GM23338 (cell line): ENCODE data around the gene ZNFX1. TPM values are rescaled to one million over a fixed set of nuclear protein-coding genes. Genes with fewer than 3 reads are reported as not detected.

Source experiments
- ATAC-seq: fragments of 200-7000 bp; cut with Tn5 transposase; 3 replicates; pipeline ENCODE4 v1.9.1; 2020
- DNase-seq: peaks from one replicate; pipeline ENCODE4 v3.0.0-alpha.2; 2015; ENCODE audit warnings: low spot score
- H2AFZ ChIP-seq: fragments of 200-600 bp; sonication (generic); 2 replicates; pipeline ENCODE4 v1.8.0; 2016; ENCODE audit warnings: antibody characterized with exemption, mild to moderate bottlenecking, moderate library complexity
- H3F3A ChIP-seq: fragments of 200-600 bp; sonication (generic); replicated peaks from 2 replicates; pipeline ENCODE4 v1.8.0; 2017; ENCODE audit warnings: antibody characterized with exemption, mixed run types, low read depth
- H3K27ac ChIP-seq: fragments of 200-600 bp; sonication (generic); 2 replicates; pipeline ENCODE4 v1.6.1; 2016; ENCODE audit warnings: low read depth
- H3K27me3 ChIP-seq: fragments of 200-600 bp; sonication (generic); 2 replicates; pipeline ENCODE4 v1.8.0; 2016; ENCODE audit warnings: mild to moderate bottlenecking, mixed run types, moderate library complexity; ENCODE audit not compliant: insufficient read depth
- H3K36me3 ChIP-seq: fragments of 200-600 bp; sonication (generic); 2 replicates; pipeline ENCODE4 v1.8.0; 2016; ENCODE audit warnings: mild to moderate bottlenecking; ENCODE audit not compliant: insufficient read depth
- H3K4me1 ChIP-seq: fragments of 200-600 bp; sonication (generic); 2 replicates; pipeline ENCODE4 v1.8.0; 2016; ENCODE audit warnings: mild to moderate bottlenecking, moderate library complexity; ENCODE audit not compliant: insufficient read depth
- H3K4me2 ChIP-seq: fragments of 200-600 bp; sonication (generic); 2 replicates; pipeline ENCODE4 v1.7.1; 2017; ENCODE audit warnings: mixed run types
- H3K4me3 ChIP-seq: fragments of 200-600 bp; sonication (generic); 2 replicates; pipeline ENCODE4 v1.6.1; 2016; ENCODE audit warnings: mixed run types
- H3K79me2 ChIP-seq: fragments of 200-600 bp; sonication (generic); replicated peaks from 2 replicates; pipeline ENCODE4 v1.8.0; 2017; ENCODE audit warnings: mild to moderate bottlenecking; ENCODE audit not compliant: insufficient read depth
- H3K9me2 ChIP-seq: fragments of 200-600 bp; sonication (generic); 2 replicates; pipeline ENCODE4 v1.8.0; 2017; ENCODE audit not compliant: insufficient read depth
- H4K20me1 ChIP-seq: fragments of 200-600 bp; sonication (generic); replicated peaks from 2 replicates; pipeline ENCODE4 v1.8.0; 2017; ENCODE audit warnings: mild to moderate bottlenecking; ENCODE audit not compliant: insufficient read depth
- H3K27ac Mint-ChIP-seq: 2 replicates; pipeline ENCODE4 v1.8.0; 2020; ENCODE audit warnings: inconsistent platforms, mild to moderate bottlenecking, moderate library complexity, mixed read lengths
- H3K27me3 Mint-ChIP-seq: 3 replicates; pipeline ENCODE4 v1.8.0; 2022; ENCODE audit warnings: low read depth, mild to moderate bottlenecking, moderate library complexity, mixed read lengths, inconsistent platforms; ENCODE audit not compliant: insufficient read depth, poor library complexity
- H3K36me3 Mint-ChIP-seq: 3 replicates; pipeline ENCODE4 v1.8.0; 2021; ENCODE audit warnings: low read depth, mild to moderate bottlenecking, inconsistent platforms, moderate library complexity, mixed read lengths
- H3K4me1 Mint-ChIP-seq: 3 replicates; pipeline ENCODE4 v1.8.0; 2020; ENCODE audit warnings: mild to moderate bottlenecking, inconsistent platforms, mixed read lengths
- H3K4me3 Mint-ChIP-seq: 3 replicates; pipeline ENCODE4 v1.8.0; 2021; ENCODE audit warnings: moderate library complexity, mild to moderate bottlenecking, inconsistent platforms, mixed read lengths
- H3K9me3 Mint-ChIP-seq: 3 replicates; pipeline ENCODE4 v1.8.0; 2020; ENCODE audit warnings: moderate library complexity, mild to moderate bottlenecking, inconsistent platforms, mixed read lengths
- CREB1 ChIP-seq: fragments of 250-450 bp; sonication (Bioruptor Pico); IDR thresholded peaks from 2 replicates; pipeline ENCODE4 v1.5.0; 2020; ENCODE audit warnings: low read depth, mild to moderate bottlenecking, moderate library complexity
- CTCF ChIP-seq, 2 experiments: fragments of 200-600 bp in 1 of 2; sonication (generic) in 1 of 2; conservative IDR thresholded peaks; 2 replicates each; pipeline versions ENCODE4 v1.5.1 to v1.6.1; 2016 to 2017; ENCODE audit warnings: antibody characterized with exemption in 2 of 2, low read depth in 2 of 2, mild to moderate bottlenecking in 2 of 2, moderate library complexity in 1 of 2
- ETS1 ChIP-seq: IDR thresholded peaks from 2 replicates; pipeline ENCODE4 v1.6.1; 2016; ENCODE audit warnings: antibody characterized with exemption
- EZH2 ChIP-seq: fragments of 200-600 bp; sonication (generic); IDR thresholded peaks from one replicate; pipeline ENCODE4 v1.8.0; 2017; ENCODE audit warnings: antibody characterized with exemption, mild to moderate bottlenecking, low read depth; ENCODE audit not compliant: unreplicated experiment
- EZH2phosphoT487 ChIP-seq: fragments of 200-600 bp; sonication (generic); IDR thresholded peaks from one replicate; pipeline ENCODE4 v1.8.1; 2018; ENCODE audit warnings: antibody characterized with exemption; ENCODE audit not compliant: unreplicated experiment
- JUNB ChIP-seq: IDR thresholded peaks from one replicate; pipeline ENCODE4 v1.6.1; 2016; ENCODE audit warnings: antibody characterized with exemption; ENCODE audit not compliant: unreplicated experiment
- NANOG ChIP-seq: IDR thresholded peaks from 2 replicates; pipeline ENCODE4 v1.6.1; 2016; ENCODE audit warnings: antibody characterized with exemption, borderline replicate concordance
- POLR2AphosphoS5 ChIP-seq: IDR thresholded peaks from 2 replicates; pipeline ENCODE4 v1.6.1; 2016; ENCODE audit warnings: antibody characterized with exemption, low read depth
- REST ChIP-seq: IDR thresholded peaks from one replicate; pipeline ENCODE4 v1.6.1; 2018; ENCODE audit warnings: antibody characterized with exemption; ENCODE audit not compliant: unreplicated experiment
- STAT1 ChIP-seq: IDR thresholded peaks from one replicate; pipeline ENCODE4 v1.6.1; 2016; ENCODE audit warnings: antibody characterized with exemption; ENCODE audit not compliant: unreplicated experiment
- ZNF114 ChIP-seq: fragments of 250-450 bp; sonication (Bioruptor Pico); IDR thresholded peaks from 2 replicates; pipeline ENCODE4 v1.5.0; 2020; ENCODE audit warnings: mild to moderate bottlenecking, moderate library complexity
- ZNF331 ChIP-seq: fragments of 250-450 bp; sonication (Bioruptor Pico); IDR thresholded peaks from 2 replicates; pipeline ENCODE4 v1.5.0; 2020; ENCODE audit warnings: low read depth, mild to moderate bottlenecking, moderate library complexity
- ZNF462 ChIP-seq: fragments of 250-450 bp; sonication (Bioruptor Pico); IDR thresholded peaks from 2 replicates; pipeline ENCODE4 v1.5.0; 2020; ENCODE audit warnings: mild to moderate bottlenecking, moderate library complexity
- polyA plus RNA-seq: library from polyadenylated mRNA; unstranded; fragments of >200 nt; fragmentation: Nextera tagmentation; extraction: Ambion mirVana; gene quantifications from 2 replicates; pipeline ENCODE4 v1.2.1, GENCODE V29; 2016
- total RNA-seq: library from RNA; depleted of rRNA; stranded (reverse); fragments of >200 nt; shearing (Covaris generic); gene quantifications from 2 replicates; pipeline ENCODE4 v1.2.3, GENCODE V29; 2014

The ZNFX1 gene
- total and polyA plus RNA-seq, 2 experiments from 2014 or later = 6.1 to 12.1 TPM

GRCh38 chr20:49236301-49236700 lies 41.6 kb downstream of the ZNFX1 start:
- Histone ChIP-seq H3K36me3 (peaks cover 53% of the 10 kb centered on the region), H3K79me2 (no peaks in the 10 kb centered on the region), H4K20me1 (no peaks in the 10 kb centered on the region; the same call in none of the 2 replicates), H3K4me3 (no peak overlapping the region), H3K4me2 (no peak overlapping the region), H3K27me3 (no peaks in the 10 kb centered on the region), H2AFZ (no peak overlapping the region), H3K4me1 (no peaks in the 10 kb centered on the region), H3K9me2 (no peaks in the 10 kb centered on the region), H3F3A (peaks cover 3% of the 10 kb centered on the region; the same call in 1 of the 2 replicates), H3K27ac (no peak overlapping the region)
- Mint-ChIP-seq H3K9me3 (no peaks in the 10 kb centered on the region), H3K4me1 (no peaks in the 10 kb centered on the region), H3K27ac (no peak overlapping the region), H3K4me3 (no peak overlapping the region), H3K36me3 (peaks cover 86% of the 10 kb centered on the region), H3K27me3 (no peaks in the 10 kb centered on the region)
- ATAC-seq = no peak
- no peak for DNase-seq
- no peak for TF ChIP-seq ZNF462 (CRISPR knock-in tag)
- no peak for TF ChIP-seq STAT1
- no peak for TF ChIP-seq JUNB
- no peak for TF ChIP-seq REST
- TF ChIP-seq NANOG = no peak
- TF ChIP-seq CREB1 (CRISPR knock-in tag) = no peak
- no peak for TF ChIP-seq CTCF (conservative IDR thresholded peaks at IDR 0.05; ENCODE audit: low read depth in 2 of 2)
- no peak for TF ChIP-seq ETS1
- TF ChIP-seq POLR2AphosphoS5 = no peak
- no peak for TF ChIP-seq EZH2
- TF ChIP-seq EZH2phosphoT487 = no peak
- no peak for TF ChIP-seq ZNF331 (CRISPR knock-in tag)
- TF ChIP-seq ZNF114 = no peak
